ENCODE results near the gene UFSP1.
"Not testable (repeated sequence)": the region's sequence is repeated elsewhere in the genome, so short reads cannot be mapped to it uniquely, and the experiment has no call there.

UFSP1 gene

DNA sequence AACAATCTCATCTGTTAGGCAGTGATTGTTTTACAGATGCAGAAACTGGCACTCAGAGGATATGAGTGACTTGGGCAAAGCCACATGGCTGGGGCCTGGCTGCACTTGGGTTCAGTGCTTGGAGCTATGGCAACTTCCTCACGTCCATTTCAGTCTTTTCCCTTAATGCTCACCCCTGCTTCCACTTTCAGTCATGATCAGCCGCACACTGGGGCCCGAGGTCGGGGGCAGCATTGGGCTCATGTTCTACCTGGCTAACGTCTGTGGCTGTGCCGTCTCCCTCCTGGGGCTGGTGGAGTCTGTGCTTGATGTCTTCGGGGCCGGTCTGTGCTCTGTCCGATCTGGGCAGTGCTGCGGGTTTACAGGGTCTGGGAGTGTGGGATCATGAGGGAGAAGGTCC, 34.0 kb downstream of the UFSP1 start:
- DNase-seq (ENCODE audit: low read depth) = no peak

GRCh38 chr7:100854899-100855298, 34.6 kb downstream of the UFSP1 start:
- not testable (repeated sequence) for DNase-seq (ENCODE audit: low read depth)

DNA sequence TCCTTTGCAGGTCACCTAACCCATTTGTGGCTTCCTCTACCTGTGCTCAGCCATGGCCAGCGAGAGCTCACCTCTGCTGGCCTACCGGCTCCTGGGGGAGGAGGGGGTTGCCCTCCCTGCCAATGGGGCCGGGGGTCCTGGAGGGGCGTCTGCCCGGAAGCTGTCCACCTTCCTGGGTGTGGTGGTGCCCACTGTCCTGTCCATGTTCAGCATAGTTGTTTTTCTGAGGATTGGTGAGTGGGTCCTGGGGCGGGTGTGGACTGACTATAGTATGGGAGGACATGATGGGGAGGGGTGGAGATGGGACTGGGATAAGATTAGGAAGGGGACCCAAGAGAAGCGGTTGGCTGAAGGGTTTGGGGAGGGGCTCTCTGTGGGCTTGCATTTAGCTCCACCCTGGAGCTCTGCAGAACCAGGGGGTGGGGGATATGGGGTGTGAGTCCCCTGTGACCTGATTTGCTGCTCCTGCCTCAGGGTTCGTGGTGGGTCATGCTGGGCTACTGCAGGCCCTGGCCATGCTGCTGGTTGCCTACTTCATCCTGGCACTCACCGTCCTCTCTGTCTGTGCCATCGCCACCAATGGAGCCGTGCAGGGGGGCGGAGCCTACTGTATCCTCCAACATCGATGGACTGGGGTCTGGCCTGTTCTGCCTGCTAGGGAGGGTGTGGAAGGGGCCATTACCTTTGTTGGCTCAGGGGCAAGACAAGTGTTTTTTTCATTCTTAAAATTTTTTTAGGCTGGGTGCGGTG, 35.2 kb downstream of the UFSP1 start:
- no peak for DNase-seq (ENCODE audit: low read depth)

DNA sequence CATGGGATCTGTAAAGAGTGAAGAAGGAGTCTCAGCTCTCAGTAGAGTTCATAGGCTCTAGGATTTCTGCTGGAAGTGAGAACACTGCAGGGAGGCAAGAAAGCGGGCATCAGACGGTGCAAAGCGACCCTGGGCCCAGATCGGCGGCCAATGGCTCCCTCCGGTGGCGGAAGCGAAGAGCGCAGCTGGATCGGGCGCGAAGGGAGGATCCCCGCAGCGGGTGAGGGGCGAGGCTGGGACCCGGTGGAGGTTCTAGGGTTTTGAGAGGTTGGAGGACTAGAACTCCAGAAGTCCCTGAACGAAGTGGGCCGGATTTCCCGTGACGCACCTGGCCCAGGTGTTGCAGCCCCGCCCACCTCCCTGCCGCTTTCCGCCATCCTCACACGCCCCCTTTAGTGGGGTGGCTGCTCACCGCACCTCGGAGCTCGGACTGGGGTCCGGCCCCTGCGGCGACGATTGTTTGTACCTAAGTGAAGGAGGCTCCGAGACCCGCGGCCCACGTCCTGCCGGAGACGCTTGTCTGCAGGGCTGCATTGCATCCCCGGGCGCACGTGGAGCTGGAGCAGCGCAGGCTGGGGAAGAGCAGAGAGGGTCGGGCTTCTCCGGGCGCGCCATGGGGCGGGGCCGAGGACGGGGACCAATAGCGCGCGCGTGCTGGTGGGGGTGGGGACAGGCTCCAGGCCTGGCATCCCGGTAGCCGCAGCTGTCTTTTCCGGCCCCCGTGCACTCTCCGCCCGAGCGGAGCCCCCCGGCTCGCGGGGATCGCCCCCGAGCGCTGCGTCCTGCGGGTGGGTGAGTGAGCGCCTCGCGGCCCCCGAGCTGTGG, 37.3 kb downstream of the UFSP1 start, which contains the start of gene SLC12A9:
Gene SLC12A9 (plus strand): TSS at position 666 of the 825 bp plus-strand sequence. CDS start 1,485 bp downstream, outside the sequence.
- peak; percentile 74 for DNase-seq (ENCODE audit: low read depth)

DNA sequence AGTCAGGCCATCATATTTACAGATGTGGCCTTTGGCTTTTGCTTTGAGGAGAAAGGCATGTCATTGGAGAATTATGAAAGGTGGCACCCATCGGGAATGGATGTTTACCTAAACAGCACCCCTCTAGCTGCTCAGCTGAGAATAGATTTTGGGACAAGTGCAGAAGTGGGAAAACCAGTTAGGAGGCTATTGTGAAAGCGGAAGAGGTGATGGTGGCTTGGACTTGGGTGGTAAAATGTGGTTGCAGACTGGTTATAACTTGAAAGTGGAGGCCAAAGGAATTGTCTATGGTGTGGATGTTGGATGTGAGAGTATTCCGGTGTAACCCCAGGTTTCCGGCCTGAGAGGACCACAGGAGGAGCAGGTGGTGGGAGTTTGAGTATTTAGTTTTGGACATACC, 42.2 kb downstream of the UFSP1 start:
- no peak for DNase-seq (ENCODE audit: low read depth)

DNA sequence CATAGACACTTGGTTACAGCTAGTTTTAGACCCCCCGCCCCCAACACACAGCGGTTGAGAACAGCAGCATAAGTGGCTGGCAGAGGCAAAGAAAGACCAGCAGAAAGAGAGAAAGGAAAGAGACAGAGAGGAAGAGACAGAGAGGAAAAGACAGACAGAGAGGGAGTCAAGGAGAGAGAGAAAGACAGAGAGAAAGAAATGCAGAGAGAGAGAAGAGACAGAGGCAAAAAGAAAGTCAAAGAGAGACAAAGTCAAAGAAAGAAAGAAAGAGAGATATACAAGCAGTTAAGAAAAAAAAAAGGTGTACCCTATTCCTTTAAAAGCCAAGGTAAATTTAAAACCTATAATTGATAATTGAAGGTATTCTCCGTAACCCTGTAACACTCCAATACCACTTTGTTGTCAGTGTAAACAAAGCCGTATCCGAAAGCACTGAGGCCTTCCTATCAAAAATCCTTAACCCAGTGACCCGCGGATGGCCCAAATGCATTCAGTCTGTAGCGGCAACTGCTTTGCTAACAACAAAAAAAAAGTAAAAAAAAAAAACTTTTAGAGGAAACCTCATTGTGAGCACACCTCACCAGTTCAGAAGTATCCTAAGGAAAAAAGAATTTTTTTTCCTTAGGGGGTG, 48.9 kb downstream of the UFSP1 start:
- no peak for DNase-seq (ENCODE audit: low read depth)

GRCh38 chr7:100839361-100839760, 50.2 kb downstream of the UFSP1 start:
- DNase-seq (ENCODE audit: low read depth) = no peak

Data from stimulated activated CD8-positive, alpha-beta memory T cell treated with anti-CD3 and anti-CD28 coated beads, Interleukin-7, amount 100 ng/mL, for 24 hours (primary cell).